SKM-1 treated with dmso at 0.1 percent for 144 hours (cell line): Measurements from ENCODE around the gene NEK10.

Experiments
- DNase-seq: peaks from one replicate; lab custom pipeline; 2025; ENCODE audit not compliant: unreplicated experiment; lab: John Stamatoyannopoulos, UW

The NEK10 gene

GRCh38 chr3:27244374-27244773 lies 124.8 kb downstream of the NEK10 start:
- DNase-seq: no peak

GRCh38 chr3:27239951-27240350 lies 129.2 kb downstream of the NEK10 start:
- DNase-seq: no peak

GRCh38 chr3:27228805-27229204 lies 140.4 kb downstream of the NEK10 start:
- DNase-seq: no peak

- DNase-seq: no peak
These were observed 145.0 kb downstream of the NEK10 start for GRCh38 chr3:27224197-27224596.

GRCh38 chr3:27221264-27221932 lies 147.8 kb downstream of the NEK10 start:
- no peak for DNase-seq

- DNase-seq: no peak
These were observed 149.0 kb downstream of the NEK10 start for GRCh38 chr3:27220166-27220565.

GRCh38 chr3:27219127-27219845 lies 149.9 kb downstream of the NEK10 start:
- no peak for DNase-seq

GRCh38 chr3:27216955-27217552 lies 152.1 kb downstream of the NEK10 start:
- DNase-seq: no peak

GRCh38 chr3:27216295-27216855 lies 152.8 kb downstream of the NEK10 start:
- DNase-seq: no peak

GRCh38 chr3:27213450-27213849 lies 155.7 kb downstream of the NEK10 start:
- no peak for DNase-seq

GRCh38 chr3:27209617-27210264 lies 159.4 kb downstream of the NEK10 start:
- DNase-seq: no peak

GRCh38 chr3:27208961-27209616 lies 160.1 kb downstream of the NEK10 start:
- no peak for DNase-seq

GRCh38 chr3:27202959-27203358 lies 166.2 kb downstream of the NEK10 start:
- DNase-seq: no peak

- no peak for DNase-seq
These were observed 167.7 kb downstream of the NEK10 start for GRCh38 chr3:27201492-27201891.

- no peak for DNase-seq
These were observed 168.3 kb downstream of the NEK10 start for GRCh38 chr3:27200721-27201489.

GRCh38 chr3:27194861-27195483 lies 174.2 kb downstream of the NEK10 start:
- DNase-seq: no peak

GRCh38 chr3:27193056-27193455 lies 176.1 kb downstream of the NEK10 start:
- no peak for DNase-seq

GRCh38 chr3:27186013-27186412 lies 183.2 kb downstream of the NEK10 start:
- DNase-seq: no peak

GRCh38 chr3:27185231-27185989 lies 183.8 kb downstream of the NEK10 start:
- no peak for DNase-seq
